Lower lobe of right lung (tissue), 2 donors: Measurements from ENCODE around the gene MSH5. TPM values are rescaled to one million over a fixed set of nuclear protein-coding genes. Genes with fewer than 3 reads are reported as not detected.

Experiments
- ATAC-seq, 2 donors: fragments of 200-7000 bp; cut with Tn5 transposase; one replicate each; pipeline ENCODE4 v1.9.1; 2020 to 2022; ENCODE audit warnings: mild to moderate bottlenecking in 2 of 2, moderate library complexity in 2 of 2
- DNase-seq: peaks from one replicate; pipeline ENCODE4 v3.0.0-alpha.2; 2020
- H3K27ac ChIP-seq: fragments of 200-600 bp; one replicate; pipeline ENCODE4 v1.8.0; 2022
- H3K27me3 ChIP-seq: fragments of 200-600 bp; one replicate; pipeline ENCODE4 v1.8.0; 2022; ENCODE audit warnings: low read depth
- H3K36me3 ChIP-seq: fragments of 200-600 bp; one replicate; pipeline ENCODE4 v1.8.0; 2022; ENCODE audit warnings: mild to moderate bottlenecking
- H3K4me1 ChIP-seq: fragments of 200-600 bp; one replicate; pipeline ENCODE4 v1.8.0; 2022
- H3K4me3 ChIP-seq: fragments of 200-600 bp; one replicate; pipeline ENCODE4 v1.8.0; 2022; ENCODE audit warnings: mild to moderate bottlenecking
- H3K9me3 ChIP-seq: fragments of 200-600 bp; one replicate; pipeline ENCODE4 v1.8.0; 2022
- intact Hi-C: fragments of 100-400 bp; cut with DNase I; formaldehyde crosslinking; loops from one replicate; pipeline ENCODE4 v1.11.0; 2022
- total RNA-seq: library from RNA; stranded (reverse); fragmentation: NEBNext Ultra II Directional; extraction: Animal tissue kit (Norgen Biotek cat#: 25700); gene quantifications from one replicate; pipeline ENCODE4 v1.2.1, GENCODE V29; 2021
- TF ChIP-seq, protein P1 (sequence below): fragments of 200-600 bp; IDR thresholded peaks from one replicate; pipeline ENCODE4 v1.8.0; 2022; ENCODE audit warnings: antibody characterized with exemption, mild to moderate bottlenecking
- donor health status: DM: no; HTN: yes; CAD: no; lungs with severe emphysema.

MSH5 gene
- total RNA-seq, 1 donor from 2014 or later: 14.9 TPM

DNA sequence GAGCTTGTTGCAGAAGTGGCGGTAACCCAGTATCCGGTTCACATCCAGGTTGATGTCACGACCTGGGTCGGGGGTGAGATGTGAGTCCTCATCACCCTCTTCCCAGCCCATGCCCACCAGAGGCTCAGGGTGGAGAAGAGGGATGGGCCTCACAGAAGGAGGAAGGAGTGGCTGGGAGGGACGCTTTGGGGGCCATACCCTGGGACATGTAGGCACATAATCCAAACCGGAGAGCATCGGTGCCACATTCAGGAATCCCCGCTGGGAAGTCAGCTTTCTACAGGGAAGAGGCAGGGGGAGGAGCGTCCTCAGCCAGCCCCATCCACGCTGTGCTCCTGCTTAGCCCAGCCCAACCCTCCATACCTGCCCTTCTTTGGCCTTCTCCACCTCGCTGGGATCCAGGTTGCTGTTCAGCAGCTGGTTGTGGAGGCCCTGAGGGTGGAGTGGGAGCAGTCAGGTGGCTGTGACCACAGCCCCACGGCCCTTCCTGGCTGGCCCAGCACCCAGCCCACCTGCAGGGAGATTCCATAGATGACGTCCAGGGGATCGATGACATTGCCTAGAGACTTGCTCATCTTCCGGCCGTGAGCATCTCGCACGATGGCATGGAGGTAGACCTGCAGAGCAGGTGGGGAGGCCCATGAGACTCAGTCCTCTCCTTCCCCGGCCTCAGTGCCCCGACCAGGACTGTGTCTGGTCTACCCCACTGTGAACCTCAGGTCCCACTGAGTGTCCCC, 40.9 kb downstream of the MSH5 start:
- no peaks in the 10 kb centered on the region for H3K9me3 ChIP-seq
- H3K36me3 ChIP-seq: peaks cover 73% of the 10 kb centered on the region
- H3K27ac ChIP-seq: no peak overlapping the region
- no peaks in the 10 kb centered on the region for H3K27me3 ChIP-seq
- peak; percentile 24 for DNase-seq
- H3K4me1 ChIP-seq: peaks cover 13% of the 10 kb centered on the region
- ATAC-seq: no peak
- intact Hi-C loops: no loop called here
- no peak overlapping the region for H3K4me3 ChIP-seq
- TF ChIP-seq, protein P1, sequence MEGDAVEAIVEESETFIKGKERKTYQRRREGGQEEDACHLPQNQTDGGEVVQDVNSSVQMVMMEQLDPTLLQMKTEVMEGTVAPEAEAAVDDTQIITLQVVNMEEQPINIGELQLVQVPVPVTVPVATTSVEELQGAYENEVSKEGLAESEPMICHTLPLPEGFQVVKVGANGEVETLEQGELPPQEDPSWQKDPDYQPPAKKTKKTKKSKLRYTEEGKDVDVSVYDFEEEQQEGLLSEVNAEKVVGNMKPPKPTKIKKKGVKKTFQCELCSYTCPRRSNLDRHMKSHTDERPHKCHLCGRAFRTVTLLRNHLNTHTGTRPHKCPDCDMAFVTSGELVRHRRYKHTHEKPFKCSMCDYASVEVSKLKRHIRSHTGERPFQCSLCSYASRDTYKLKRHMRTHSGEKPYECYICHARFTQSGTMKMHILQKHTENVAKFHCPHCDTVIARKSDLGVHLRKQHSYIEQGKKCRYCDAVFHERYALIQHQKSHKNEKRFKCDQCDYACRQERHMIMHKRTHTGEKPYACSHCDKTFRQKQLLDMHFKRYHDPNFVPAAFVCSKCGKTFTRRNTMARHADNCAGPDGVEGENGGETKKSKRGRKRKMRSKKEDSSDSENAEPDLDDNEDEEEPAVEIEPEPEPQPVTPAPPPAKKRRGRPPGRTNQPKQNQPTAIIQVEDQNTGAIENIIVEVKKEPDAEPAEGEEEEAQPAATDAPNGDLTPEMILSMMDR: no peak

DNA sequence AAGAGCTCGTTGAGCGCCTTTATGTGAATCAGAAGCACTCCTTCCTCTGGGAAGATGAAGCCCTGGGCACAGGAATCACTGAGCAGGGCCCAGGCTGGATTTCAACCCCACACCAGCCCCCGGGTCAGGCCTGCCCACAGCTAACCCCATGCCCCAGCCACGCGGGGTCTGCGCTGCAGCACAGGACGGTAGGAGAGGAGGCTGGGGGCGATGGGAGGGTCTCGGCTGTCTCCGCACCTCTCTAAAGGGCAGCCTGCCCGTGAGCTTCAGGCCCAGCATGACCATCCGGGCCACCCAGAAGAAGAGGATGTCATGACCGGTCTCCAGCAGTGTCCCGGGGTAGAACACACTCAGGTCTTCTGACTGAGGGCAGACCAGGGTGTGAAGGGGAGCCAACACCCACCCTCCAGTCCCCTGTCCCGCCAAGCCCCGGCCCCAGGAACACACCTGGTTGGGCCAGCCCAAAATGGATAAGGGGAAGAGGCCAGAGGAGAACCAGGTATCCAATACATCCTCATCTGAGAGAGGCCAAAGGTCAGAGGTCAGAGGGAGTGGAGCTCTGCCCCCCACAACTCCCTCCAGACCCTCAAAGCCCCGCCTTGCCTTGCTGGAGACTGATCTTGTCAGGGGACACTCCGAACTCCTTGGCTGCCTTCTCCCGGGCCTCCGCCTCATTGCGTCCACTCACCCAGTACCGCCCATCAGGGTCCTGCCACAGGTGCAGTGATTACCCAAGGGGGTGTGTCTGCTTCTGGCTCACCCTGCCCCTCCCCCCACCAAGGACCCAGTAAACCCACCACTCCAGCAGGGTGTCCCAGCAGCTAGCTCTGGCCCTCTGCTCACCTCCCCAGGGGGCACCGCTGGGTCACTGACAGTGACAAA, 41.7 kb downstream of the MSH5 start:
- Histone ChIP-seq H3K9me3 (no peaks in the 10 kb centered on the region), H3K4me1 (peaks cover 10% of the 10 kb centered on the region), H3K27me3 (no peaks in the 10 kb centered on the region), H3K27ac (no peak overlapping the region), H3K4me3 (no peak overlapping the region), H3K36me3 (peaks cover 73% of the 10 kb centered on the region)
- intact Hi-C loops: no loop called here
- TF ChIP-seq, protein P1: no peak
- DNase-seq (no peak), ATAC-seq (no peak)

DNA sequence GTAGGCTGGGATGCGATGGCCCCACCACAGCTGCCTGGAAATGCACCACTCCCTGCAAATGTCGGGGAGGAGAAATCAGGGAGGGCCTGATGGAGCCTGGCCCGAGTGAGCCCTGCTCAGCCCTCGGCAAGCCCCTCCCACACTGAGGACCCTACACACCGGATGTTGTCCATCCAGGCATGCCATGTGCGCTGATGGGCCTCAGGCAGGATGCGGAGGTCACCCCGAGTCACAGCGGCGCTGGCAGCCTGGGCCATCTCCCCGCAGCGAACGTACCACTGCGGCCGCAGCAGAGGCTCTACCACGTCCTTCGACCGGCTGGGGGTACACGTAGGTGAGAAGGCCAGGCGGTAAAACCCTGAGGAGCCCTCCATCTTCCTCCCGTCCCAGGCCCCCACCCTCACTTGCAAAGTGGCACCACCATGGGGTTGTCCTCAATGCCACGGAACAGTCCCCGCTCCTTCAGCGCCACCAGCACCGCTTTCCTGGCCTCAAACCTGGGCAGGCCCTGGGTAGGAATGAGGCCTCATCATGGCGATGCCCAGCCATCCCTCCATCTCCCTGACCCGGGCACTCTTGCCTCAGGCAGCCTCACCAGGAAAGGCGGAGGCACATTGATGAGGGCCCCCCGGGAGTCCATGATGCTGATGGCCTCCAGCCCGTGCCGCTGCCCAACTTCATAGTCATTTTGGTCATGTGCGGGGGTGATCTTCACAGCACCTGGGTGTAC, 42.5 kb downstream of the MSH5 start:
- H3K4me3 ChIP-seq: no peak overlapping the region
- ATAC-seq (no peak), DNase-seq (no peak)
- TF ChIP-seq, protein P1: no peak
- peaks cover 2% of the 10 kb centered on the region for H3K4me1 ChIP-seq
- no peaks in the 10 kb centered on the region for H3K27me3 ChIP-seq
- intact Hi-C loops: no loop called here
- no peaks in the 10 kb centered on the region for H3K9me3 ChIP-seq
- H3K36me3 ChIP-seq: peaks cover 73% of the 10 kb centered on the region
- H3K27ac ChIP-seq: no peak overlapping the region

DNA sequence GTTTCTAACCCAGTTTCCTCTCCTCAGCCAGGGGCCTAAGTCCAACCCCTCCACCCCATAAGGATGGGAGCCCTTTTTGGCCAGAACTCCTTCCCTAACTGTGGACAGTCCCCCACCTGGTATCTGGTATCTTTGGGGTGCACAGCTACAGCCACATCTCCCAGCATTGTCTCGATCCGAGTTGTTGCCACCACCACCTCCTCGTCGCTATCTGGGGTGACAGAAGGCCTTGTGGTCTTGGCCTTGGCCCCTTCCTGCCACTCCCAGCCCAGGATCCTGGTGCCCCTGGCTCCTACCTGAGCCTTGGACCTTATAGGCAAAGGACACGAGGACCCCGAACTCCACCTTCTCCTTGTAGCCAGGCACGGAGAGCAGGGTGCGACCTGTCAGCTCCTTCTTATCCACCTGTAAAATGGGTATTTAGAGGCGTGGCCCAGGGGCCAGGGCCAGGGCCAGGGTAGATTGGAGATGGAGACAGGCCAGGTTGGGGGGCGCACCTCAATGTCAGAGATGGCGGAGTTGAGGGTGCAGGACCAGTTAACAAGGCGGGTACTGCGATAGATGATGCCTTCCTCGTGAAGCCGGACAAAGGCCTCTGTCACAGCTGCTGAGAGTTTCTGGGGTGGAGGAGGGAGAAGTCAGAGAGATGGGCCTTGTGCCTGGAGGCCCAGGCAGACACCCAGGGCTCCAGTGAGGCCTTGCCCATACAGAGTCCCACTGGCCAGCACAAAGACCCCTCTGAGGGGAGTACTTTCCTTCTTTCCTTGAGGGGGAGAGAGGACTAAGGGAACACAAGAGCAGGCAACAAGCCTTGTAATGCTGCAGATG, 44.5 kb downstream of the MSH5 start:
- no peak for DNase-seq
- Histone ChIP-seq H3K9me3 (no peaks in the 10 kb centered on the region), H3K4me3 (no peak overlapping the region), H3K36me3 (peaks cover 70% of the 10 kb centered on the region), H3K27ac (no peak overlapping the region), H3K4me1 (no peaks in the 10 kb centered on the region), H3K27me3 (no peaks in the 10 kb centered on the region)
- intact Hi-C loops: no loop called here
- TF ChIP-seq, protein P1: no peak
- no peak for ATAC-seq

DNA sequence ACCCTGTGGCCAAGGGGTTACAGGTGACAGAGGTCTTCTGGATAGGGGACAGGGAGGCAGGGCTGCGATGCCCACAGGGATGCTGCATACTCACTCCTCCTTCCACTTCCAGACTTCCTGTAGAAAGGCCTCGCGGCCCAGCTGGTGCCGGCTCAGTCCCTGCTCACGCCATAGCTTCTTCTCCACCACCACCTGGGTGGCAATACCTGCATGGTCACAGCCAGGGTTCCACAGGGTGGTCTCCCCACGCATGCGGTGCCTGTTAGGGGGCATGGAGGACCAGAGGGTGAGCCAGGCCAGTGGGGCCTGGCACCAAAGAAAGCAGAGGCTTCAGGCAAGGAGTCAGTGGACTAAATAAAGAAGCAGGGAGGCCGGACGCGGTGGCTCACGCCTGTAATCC, 45.7 kb downstream of the MSH5 start:
- H3K9me3 ChIP-seq: no peaks in the 10 kb centered on the region
- H3K36me3 ChIP-seq: peaks cover 67% of the 10 kb centered on the region
- TF ChIP-seq, protein P1: no peak
- DNase-seq (peak; percentile 28), ATAC-seq (no peak)
- no peak overlapping the region for H3K4me3 ChIP-seq
- H3K27ac ChIP-seq: no peak overlapping the region
- H3K4me1 ChIP-seq: no peaks in the 10 kb centered on the region
- intact Hi-C loops: no loop called here
- H3K27me3 ChIP-seq: no peaks in the 10 kb centered on the region
